ENCODE data around the gene B4GALT7.

The B4GALT7 gene

GRCh38 chr5:177593511-177593910 lies 6.4 kb upstream of the B4GALT7 start:
- no peak for DNase-seq (ENCODE audit: low spot score)

DNA sequence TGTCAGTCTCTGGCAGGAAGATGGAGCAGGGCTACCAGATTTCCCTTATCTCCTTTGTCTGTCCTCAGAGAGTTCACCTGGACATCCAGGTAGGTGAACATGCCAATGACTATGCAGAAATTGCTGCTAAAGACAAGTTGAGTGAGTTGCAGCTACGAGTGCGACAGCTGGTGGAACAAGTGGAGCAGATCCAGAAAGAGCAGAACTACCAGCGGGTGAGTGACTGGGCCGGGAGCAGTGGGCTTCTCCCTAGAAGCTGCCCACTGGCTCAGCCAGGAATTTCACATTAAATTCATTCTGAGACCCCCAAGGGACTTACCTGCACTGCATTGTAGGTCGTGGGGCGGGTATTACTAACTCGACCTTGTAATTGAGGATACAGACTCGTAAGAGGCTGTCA lies 5.9 kb upstream of the B4GALT7 start:
- no peak for DNase-seq (ENCODE audit: low spot score)

- no peak for DNase-seq (ENCODE audit: low spot score)
These were observed 4.8 kb upstream of the B4GALT7 start for GRCh38 chr5:177595026-177595585.

DNA sequence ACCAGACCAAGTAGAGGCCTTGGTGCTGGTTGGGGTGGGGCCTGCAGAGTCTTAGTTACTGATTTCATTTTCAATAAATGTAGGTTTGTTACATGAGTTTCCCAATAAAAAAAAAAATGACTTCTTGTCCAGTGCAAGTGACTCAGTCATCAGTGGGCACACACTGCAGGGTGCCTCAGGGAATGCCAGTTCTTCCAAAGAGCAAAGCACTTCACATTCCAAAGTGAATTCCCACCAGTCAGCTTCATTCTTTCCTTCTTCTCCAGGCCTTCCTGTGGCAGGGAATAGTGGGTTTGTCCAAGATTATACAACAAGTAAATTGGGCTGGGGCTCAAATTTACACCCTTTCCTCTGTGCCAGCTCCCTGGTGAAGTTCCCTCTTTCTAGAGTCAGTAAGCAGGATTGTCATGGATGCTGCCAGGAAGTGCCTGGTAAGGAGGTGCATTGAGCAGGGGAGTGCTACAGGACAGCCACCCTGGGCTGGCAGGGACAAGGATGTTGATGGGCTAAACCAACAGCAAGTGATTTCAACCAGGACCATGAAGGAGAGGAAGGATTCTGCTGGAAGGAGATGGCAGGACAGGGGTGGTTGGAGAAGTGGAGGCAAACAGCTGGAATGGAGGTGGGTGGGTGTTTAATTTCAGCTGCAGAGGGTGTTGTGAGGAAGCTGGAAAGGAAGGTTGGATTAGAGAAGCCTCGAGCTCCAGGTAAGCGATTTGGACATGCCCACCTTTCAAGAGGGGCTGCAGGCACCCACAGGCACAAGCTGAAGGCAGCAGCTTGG lies 3.7 kb upstream of the B4GALT7 start:
- DNase-seq (ENCODE audit: low spot score) = no peak

- DNase-seq (ENCODE audit: low spot score) = no peak
These were observed 3.1 kb upstream of the B4GALT7 start for GRCh38 chr5:177596775-177597238.

- no peak for DNase-seq (ENCODE audit: low spot score)
These were observed 1.5 kb upstream of the B4GALT7 start for GRCh38 chr5:177598477-177598876.

- peak; percentile 29 for DNase-seq (ENCODE audit: low spot score)
These were observed 631 bp downstream of the B4GALT7 start for GRCh38 chr5:177600508-177601018.

DNA sequence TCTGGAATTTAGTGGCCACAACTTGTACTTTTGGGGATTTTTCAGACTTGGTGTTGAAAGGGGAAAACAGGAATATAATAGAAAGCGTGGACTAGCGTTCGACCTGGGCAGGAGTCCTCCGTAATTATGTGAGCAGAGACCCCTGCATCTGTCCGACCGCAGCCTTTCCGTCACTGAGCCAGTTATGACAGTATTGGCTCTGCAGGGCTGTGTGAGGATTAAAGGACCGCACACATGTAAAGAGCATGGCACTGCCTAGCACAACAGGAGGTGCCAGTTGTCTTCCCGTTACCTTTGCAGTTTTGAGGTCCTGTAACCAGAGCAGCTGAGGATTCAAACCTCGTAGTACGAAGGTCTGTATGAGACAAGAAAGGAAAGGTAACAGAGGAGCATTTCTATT lies 1.2 kb downstream of the B4GALT7 start:
- no peak for DNase-seq (ENCODE audit: low spot score)

- DNase-seq (ENCODE audit: low spot score) = no peak
These were observed 1.9 kb downstream of the B4GALT7 start for GRCh38 chr5:177601577-177602457.

DNA sequence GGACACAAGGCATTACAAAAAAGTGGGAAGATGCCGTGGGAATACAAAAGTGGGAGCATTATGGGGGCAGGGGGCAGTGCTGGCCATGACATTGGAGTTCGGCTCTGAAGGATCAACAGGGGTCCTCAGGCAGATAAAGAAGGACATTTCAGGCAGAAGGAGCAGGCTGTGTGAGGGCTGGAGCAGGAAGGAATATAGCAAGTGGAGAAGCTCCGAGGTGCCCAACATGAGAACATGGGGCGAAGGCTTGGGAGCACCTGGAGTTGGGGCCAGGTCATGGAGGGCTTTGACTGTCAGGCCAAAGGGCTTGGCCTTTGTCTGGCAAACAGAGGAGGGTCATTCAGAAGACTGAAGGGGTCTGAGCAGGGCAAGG lies 2.5 kb downstream of the B4GALT7 start:
- no peak for DNase-seq (ENCODE audit: low spot score)

GRCh38 chr5:177603631-177604030 lies 3.7 kb downstream of the B4GALT7 start:
- no peak for DNase-seq (ENCODE audit: low spot score)

DNA sequence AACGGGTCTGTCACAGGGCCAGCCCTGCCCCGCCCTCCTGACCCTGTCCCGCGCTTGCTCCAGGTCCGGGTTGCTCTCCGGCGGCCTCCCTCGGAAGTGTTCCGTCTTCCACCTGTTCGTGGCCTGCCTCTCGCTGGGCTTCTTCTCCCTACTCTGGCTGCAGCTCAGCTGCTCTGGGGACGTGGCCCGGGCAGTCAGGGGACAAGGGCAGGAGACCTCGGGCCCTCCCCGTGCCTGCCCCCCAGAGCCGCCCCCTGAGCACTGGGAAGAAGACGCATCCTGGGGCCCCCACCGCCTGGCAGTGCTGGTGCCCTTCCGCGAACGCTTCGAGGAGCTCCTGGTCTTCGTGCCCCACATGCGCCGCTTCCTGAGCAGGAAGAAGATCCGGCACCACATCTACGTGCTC lies 4.2 kb downstream of the B4GALT7 start:
- no peak for DNase-seq (ENCODE audit: low spot score)

- no peak for DNase-seq (ENCODE audit: low spot score)
These were observed 4.7 kb downstream of the B4GALT7 start for GRCh38 chr5:177604656-177605055.

DNA sequence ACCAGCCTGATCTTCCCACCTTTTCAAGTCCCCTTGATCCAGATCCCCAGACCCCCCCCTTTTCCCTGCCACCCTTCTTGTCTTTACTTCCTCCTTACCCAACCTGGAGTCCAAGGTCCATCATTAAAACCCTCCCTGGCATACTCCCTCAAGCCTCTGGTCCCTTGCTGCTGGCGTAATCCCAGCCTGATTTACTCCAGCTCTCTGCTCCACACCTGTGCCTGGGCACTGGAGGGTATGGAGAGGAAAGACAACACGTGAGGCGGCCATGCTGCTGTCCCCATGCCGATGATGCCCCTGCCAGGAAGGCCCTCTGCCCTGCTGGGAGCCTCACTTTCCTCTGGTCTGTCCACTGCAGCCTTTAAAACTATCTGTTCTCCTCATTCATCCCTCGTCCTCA lies 5.1 kb downstream of the B4GALT7 start:
- no peak for DNase-seq (ENCODE audit: low spot score)

GRCh38 chr5:177605667-177606066 lies 5.7 kb downstream of the B4GALT7 start:
- DNase-seq (ENCODE audit: low spot score) = no peak

GRCh38 chr5:177606071-177607051 lies 6.4 kb downstream of the B4GALT7 start:
- DNase-seq (ENCODE audit: low spot score) = no peak

GRCh38 chr5:177607115-177607451 lies 7.2 kb downstream of the B4GALT7 start:
- no peak for DNase-seq (ENCODE audit: low spot score)

- DNase-seq (ENCODE audit: low spot score) = peak; percentile 95
These were observed 7.7 kb downstream of the B4GALT7 start for GRCh38 chr5:177607452-177608192.

GRCh38 chr5:177608243-177609075 lies 8.5 kb downstream of the B4GALT7 start:
- DNase-seq (ENCODE audit: low spot score) = no peak
